K562 (cell line): ENCODE measurements around the gene ARFRP1. TPM values are rescaled to one million over a fixed set of nuclear protein-coding genes. Genes with fewer than 3 reads are reported as not detected.

ENCODE experiments used
- ATAC-seq: fragments of 200-7000 bp; cut with Tn5 transposase; 3 replicates; pipeline ENCODE4 v1.9.1; 2020; ENCODE audit warnings: moderate library complexity
- BruUV-seq: library from RNA; stranded (reverse); fragments of 400-500 nt; replicated peaks from 2 replicates; lab custom pipeline; 2021; lab: Mats Ljungman, UMichigan
- CTCF ChIA-PET: fragments of 300-600 bp; formaldehyde crosslinking; extraction: SDS; loops from one replicate; lab custom pipeline; 2021; ENCODE audit warnings: low intra/inter-chr PET ratio; lab: Yijun Ruan, JAX
- POLR2A ChIA-PET: fragments of 300-600, 350-650 bp; sonication (Branson Sonifier 250); formaldehyde crosslinking; extraction: SDS; loops from one replicate; lab custom pipeline; 2021; ENCODE audit warnings: antibody characterized with exemption, inconsistent platforms; lab: Yijun Ruan, JAX
- DNase-seq, 4 experiments: peaks; one replicate each; pipeline versions ENCODE4 v3.0.0 to v3.0.0-alpha.2; 2011 to 2018; ENCODE audit warnings: low spot score in 3 of 4, mixed read lengths in 3 of 4; ENCODE audit errors: extremely low read depth in 1 of 4
- FAIRE-seq: peaks from 2 replicates; lab custom pipeline; 2011; peaks lifted over from hg19 to GRCh38; lab: Jason Lieb, UNC
- H2AFZ ChIP-seq: 2 replicates; pipeline ENCODE4 v1.6.0; 2011; ENCODE audit warnings: low read depth, low read length, control low read depth, inconsistent platforms
- H3K27ac ChIP-seq: fragments of 200-600 bp; 3 replicates; pipeline ENCODE4 v1.8.0; 2011; ENCODE audit warnings: low read depth, mild to moderate bottlenecking, control low read depth, inconsistent platforms, low read length, moderate library complexity, mixed read lengths; ENCODE audit errors: extremely low read depth
- H3K27me3 ChIP-seq, 2 experiments: fragments of 300-600 bp in 1 of 2; 2 replicates in 1 of 2; 3 replicates in 1 of 2; pipeline versions ENCODE4 v1.6.0 to v1.8.0; 2011; ENCODE audit warnings: inconsistent platforms in 2 of 2, low read length in 2 of 2, mild to moderate bottlenecking in 1 of 2, mixed read lengths in 1 of 2, moderate library complexity in 1 of 2; ENCODE audit not compliant: control insufficient read depth in 2 of 2, insufficient read depth in 2 of 2
- H3K36me3 ChIP-seq: fragments of 300-600 bp; 3 replicates; pipeline ENCODE4 v1.8.0; 2011; ENCODE audit warnings: mild to moderate bottlenecking, low read length, inconsistent platforms; ENCODE audit not compliant: control insufficient read depth, insufficient read depth
- H3K4me1 ChIP-seq, 2 experiments: fragments of 200-600 bp in 1 of 2; replicated peaks in 1 of 2; 2 replicates in 1 of 2; 3 replicates in 1 of 2; pipeline versions ENCODE4 v1.5.1 to v1.8.0; 2011; ENCODE audit warnings: inconsistent platforms in 2 of 2, low read length in 2 of 2, mild to moderate bottlenecking in 1 of 2, mixed read lengths in 1 of 2, moderate library complexity in 1 of 2; ENCODE audit not compliant: control insufficient read depth in 2 of 2, insufficient read depth in 2 of 2
- H3K4me2 ChIP-seq: 2 replicates; pipeline ENCODE4 v1.6.1; 2011; ENCODE audit warnings: low read length, control low read depth, inconsistent platforms, mixed read lengths; ENCODE audit not compliant: insufficient read depth
- H3K4me3 ChIP-seq: fragments of 200-600 bp; sonication (generic), shearing (Covaris generic); 2 replicates; pipeline ENCODE4 v1.5.1; 2016; ENCODE audit warnings: control low read depth, inconsistent platforms
- H3K79me2 ChIP-seq: fragments of 200-600 bp; 3 replicates; pipeline ENCODE4 v1.8.0; 2011; ENCODE audit warnings: low read length, inconsistent platforms; ENCODE audit not compliant: control insufficient read depth, insufficient read depth
- H3K9ac ChIP-seq, 2 experiments: 2 replicates each; pipeline versions ENCODE4 v1.6.0 to v1.6.1; 2011; ENCODE audit warnings: low read depth in 2 of 2, low read length in 2 of 2, control low read depth in 1 of 2, inconsistent platforms in 1 of 2, mild to moderate bottlenecking in 1 of 2, mixed read lengths in 1 of 2; ENCODE audit not compliant: insufficient read depth in 1 of 2
- H3K9me1 ChIP-seq: one replicate; pipeline ENCODE4 v1.6.0; 2011; ENCODE audit warnings: inconsistent platforms, mild to moderate bottlenecking, low read length, moderate library complexity; ENCODE audit not compliant: control insufficient read depth, insufficient read depth
- H3K9me3 ChIP-seq: replicated peaks from 2 replicates; pipeline ENCODE4 v1.5.1; 2011; ENCODE audit warnings: low read depth, low read length, inconsistent platforms; ENCODE audit not compliant: control insufficient read depth, insufficient read depth
- H4K20me1 ChIP-seq: replicated peaks from 2 replicates; pipeline ENCODE4 v1.6.1; 2011; ENCODE audit warnings: low read length, inconsistent platforms, mixed read lengths; ENCODE audit not compliant: control insufficient read depth, insufficient read depth
- CREB5 ChIP-seq: fragments of 250-450 bp; sonication (Bioruptor Pico); IDR thresholded peaks from 2 replicates; pipeline ENCODE4 v1.5.0; 2020; ENCODE audit warnings: mild to moderate bottlenecking
- EP300 ChIP-seq: IDR thresholded peaks from 2 replicates; pipeline ENCODE4 v1.6.1; 2012; ENCODE audit warnings: low read length, improper control_type of control experiment
- ESRRA ChIP-seq: fragments of 450-650 bp; IDR thresholded peaks from 2 replicates; pipeline ENCODE4 v1.6.1; 2014; ENCODE audit warnings: low read depth, mild to moderate bottlenecking, moderate library complexity, borderline replicate concordance
- GTF2E2 ChIP-seq: fragments of 200-800 bp; sonication (Bioruptor generic); IDR thresholded peaks from 2 replicates; pipeline ENCODE4 v1.6.1; 2016; ENCODE audit warnings: missing genetic modification characterization, missing compliant biosample characterization
- HEY1 ChIP-seq: fragments of 250-450 bp; sonication (Bioruptor Pico); IDR thresholded peaks from 2 replicates; pipeline ENCODE4 v1.5.0; 2020; ENCODE audit warnings: mild to moderate bottlenecking, moderate library complexity, borderline replicate concordance
- HOXB6 ChIP-seq: fragments of 250-450 bp; sonication (Bioruptor Pico); IDR thresholded peaks from 2 replicates; pipeline ENCODE4 v1.5.1; 2022; ENCODE audit warnings: mild to moderate bottlenecking, borderline replicate concordance
- HSF4 ChIP-seq: fragments of 250-450 bp; sonication (Bioruptor Pico); IDR thresholded peaks from 2 replicates; pipeline ENCODE4 v2.1.2; 2022; ENCODE audit warnings: mild to moderate bottlenecking, moderate library complexity, borderline replicate concordance
- MCM7 ChIP-seq, 2 experiments: fragments of 450-650 bp; IDR thresholded peaks; 2 replicates each; pipeline ENCODE4 v1.6.1; 2016 to 2018
- NCOA2 ChIP-seq, 2 experiments: fragments of 450-650 bp; IDR thresholded peaks; 2 replicates each; pipeline ENCODE4 v1.6.1; 2018; ENCODE audit warnings: mild to moderate bottlenecking in 2 of 2, moderate library complexity in 1 of 2; ENCODE audit not compliant: partially characterized antibody in 2 of 2
- NRF1 ChIP-seq, 2 experiments: fragments of 450-650 bp; IDR thresholded peaks in 1 of 2; conservative IDR thresholded peaks in 1 of 2; 2 replicates each; pipeline ENCODE4 v1.6.1; 2014; ENCODE audit warnings: mild to moderate bottlenecking in 2 of 2
- SAP30 ChIP-seq: fragments of 200-600 bp; sonication (generic); IDR thresholded peaks from 2 replicates; pipeline ENCODE4 v1.6.1; 2012; ENCODE audit warnings: borderline replicate concordance, low read depth, mild to moderate bottlenecking, moderate library complexity, low read length, control low read depth, inconsistent platforms; ENCODE audit not compliant: insufficient read depth, poor library complexity, severe bottlenecking
- SMC3 ChIP-seq: conservative IDR thresholded peaks from 2 replicates; pipeline ENCODE4 v1.6.1; 2011; ENCODE audit warnings: low read depth, low read length, improper control_type of control experiment; ENCODE audit not compliant: insufficient read depth
- XRCC3 ChIP-seq: fragments of 450-650 bp; IDR thresholded peaks from 2 replicates; pipeline ENCODE4 v1.6.1; 2017; ENCODE audit warnings: mild to moderate bottlenecking, moderate library complexity
- ZBTB17 ChIP-seq: fragments of 450-650 bp; formaldehyde crosslinking; IDR thresholded peaks from 2 replicates; pipeline ENCODE4 v1.4.0; 2020; ENCODE audit warnings: mild to moderate bottlenecking
- WGBS: fragments of 100-300 bp; shearing (Covaris generic); methylation state at CpG from one replicate; pipeline ENCODE4 v1.1.6; 2016; ENCODE audit warnings: low coverage, mixed read lengths; ENCODE audit not compliant: insufficient coverage; ENCODE audit errors: missing lambda C conversion rate; 5-methylcytosine and 5-hydroxymethylcytosine counted together
- in situ Hi-C: fragments of 300-500 bp; cut with MboI; formaldehyde crosslinking; loops from 4 replicates; pipeline ENCODE4 v1.15.0; 2018; ENCODE audit warnings: inconsistent platforms, mixed read lengths
- intact Hi-C: fragments of 100-400 bp; cut with micrococcal nuclease; formaldehyde crosslinking; loops from 2 replicates; pipeline ENCODE4 v1.14.2; 2022
- polyA plus RNA-seq, 8 experiments: library from polyadenylated mRNA; depleted of rRNA in 4 of 8; stranded (reverse) in 5 of 8; unstranded in 3 of 8; fragments of >200 nt; fragmentation: Nextera tagmentation in 2 of 8; fragmentation: Illumina TruSeq in 1 of 8; extraction: Ambion mirVana in 2 of 8; extraction: Trizol in 1 of 8; gene quantifications; 2 replicates each; pipeline versions ENCODE4 v1.2.1 to v1.2.3, GENCODE V29; 2011 to 2014; ENCODE audit warnings: inconsistent platforms in 1 of 8, missing spikeins in 1 of 8
- total RNA-seq, 7 experiments: library from RNA; depleted of rRNA in 6 of 7; stranded (reverse); fragments of >200 nt in 6 of 7; fragmentation: Illumina TruSeq in 2 of 7; extraction: Trizol in 2 of 7; gene quantifications; 2 replicates each; pipeline versions ENCODE4 v1.2.1 to v1.2.3, GENCODE V29; 2011 to 2021; ENCODE audit warnings: low replicate concordance in 1 of 7
- TF ChIP-seq, protein P1 (sequence below): sonication (generic); formaldehyde crosslinking; IDR thresholded peaks from 2 replicates; pipeline ENCODE4 v1.8.0; 2022; ENCODE audit warnings: mild to moderate bottlenecking, missing genetic modification reagents
- TF ChIP-seq, protein P2 (sequence below): fragments of 250-450 bp; sonication (Bioruptor Pico); IDR thresholded peaks from 2 replicates; pipeline ENCODE4 v1.5.0; 2021

Gene ARFRP1
- total and polyA plus RNA-seq, 9 of the 15 experiments (the other 6 are each of a cell fraction or from before 2014, with no cell fraction given), result 2.2 to 78.9 (median 37.3) TPM

- H4K20me1 ChIP-seq, result no peaks in the 10 kb centered on the region; the same call in 1 of the 2 replicates
- H3K4me3 ChIP-seq, result peak overlapping the region; percentile 66
- ATAC-seq (peak; percentile 80), DNase-seq (peak; percentile 65 to 87 (median 76)), FAIRE-seq (peak; percentile 93)
- H3K27ac ChIP-seq, result peak overlapping the region; percentile 82
- under 1% methylated on average over 16 of the region's 29 CpGs for WGBS
- H3K79me2 ChIP-seq, result peaks cover 16% of the 10 kb centered on the region
- in situ Hi-C loops, result no loop called here
- intact Hi-C loops, result no loop called here
- BruUV-seq, result TSS peak; percentile 44
- peak overlapping the region; percentile 70 for H2AFZ ChIP-seq
- peak overlapping the region; percentile 82 to 96 for H3K9ac ChIP-seq
- CTCF ChIA-PET, result no interaction called here
- peak overlapping the region; percentile 84 for H3K4me2 ChIP-seq
- no peaks in the 10 kb centered on the region for H3K27me3 ChIP-seq
- POLR2A ChIA-PET, result interaction anchor here (0.6 to 2.0 kb wide), 13 partner anchors 10 to 240 kb away, joined by 3 to 7 read pairs (median 3); partner anchors contain the start of genes ARFRP1, PRPF6 and ZGPAT
- H3K9me3 ChIP-seq, result no peaks in the 10 kb centered on the region
- peaks cover 44% of the 10 kb centered on the region; the same call in 1 of the 3 replicates for H3K36me3 ChIP-seq
- H3K9me1 ChIP-seq, result no peaks in the 10 kb centered on the region
- H3K4me1 ChIP-seq, result peaks cover 11 to 78% of the 10 kb centered on the region in 2 experiments
- TF ChIP-seq HEY1 (CRISPR knock-in tag), result no peak
- TF ChIP-seq ZBTB17, result 0 out of 2 replicates have a peak, but pooled peaks have one; percentile 31
- no peak for TF ChIP-seq CREB5 (CRISPR knock-in tag)
- TF ChIP-seq, protein P1, sequence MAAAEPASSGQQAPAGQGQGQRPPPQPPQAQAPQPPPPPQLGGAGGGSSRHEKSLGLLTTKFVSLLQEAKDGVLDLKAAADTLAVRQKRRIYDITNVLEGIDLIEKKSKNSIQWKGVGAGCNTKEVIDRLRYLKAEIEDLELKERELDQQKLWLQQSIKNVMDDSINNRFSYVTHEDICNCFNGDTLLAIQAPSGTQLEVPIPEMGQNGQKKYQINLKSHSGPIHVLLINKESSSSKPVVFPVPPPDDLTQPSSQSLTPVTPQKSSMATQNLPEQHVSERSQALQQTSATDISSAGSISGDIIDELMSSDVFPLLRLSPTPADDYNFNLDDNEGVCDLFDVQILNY (CRISPR knock-in tag), result no peak
- no peak for TF ChIP-seq HSF4
- no peak for TF ChIP-seq GTF2E2 (tag)
- no peak for TF ChIP-seq SMC3
- peak in 1 of 2 experiments; percentile 48; a peak in 3 of 4 replicates for TF ChIP-seq NRF1 (conservative IDR thresholded peaks at IDR 0.05 in 1 of 2, IDR thresholded peaks at IDR 0.05 in 1 of 2)
- TF ChIP-seq, protein P2, sequence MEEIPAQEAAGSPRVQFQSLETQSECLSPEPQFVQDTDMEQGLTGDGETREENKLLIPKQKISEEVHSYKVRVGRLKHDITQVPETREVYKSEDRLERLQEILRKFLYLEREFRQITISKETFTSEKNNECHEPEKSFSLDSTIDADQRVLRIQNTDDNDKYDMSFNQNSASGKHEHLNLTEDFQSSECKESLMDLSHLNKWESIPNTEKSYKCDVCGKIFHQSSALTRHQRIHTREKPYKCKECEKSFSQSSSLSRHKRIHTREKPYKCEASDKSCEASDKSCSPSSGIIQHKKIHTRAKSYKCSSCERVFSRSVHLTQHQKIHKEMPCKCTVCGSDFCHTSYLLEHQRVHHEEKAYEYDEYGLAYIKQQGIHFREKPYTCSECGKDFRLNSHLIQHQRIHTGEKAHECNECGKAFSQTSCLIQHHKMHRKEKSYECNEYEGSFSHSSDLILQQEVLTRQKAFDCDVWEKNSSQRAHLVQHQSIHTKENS (CRISPR knock-in tag), result no peak
- TF ChIP-seq EP300, result no peak
- no peak for TF ChIP-seq XRCC3
- TF ChIP-seq MCM7 (IDR thresholded peaks at IDR 0.05), result no peak
- no peak for TF ChIP-seq NCOA2 (IDR thresholded peaks at IDR 0.05; ENCODE audit: partially characterized antibody in 2 of 2)
- no peak for TF ChIP-seq ESRRA
- no peak for TF ChIP-seq HOXB6 (CRISPR knock-in tag)
- TF ChIP-seq SAP30, result peak; percentile 77
These were observed 33.0 kb upstream of the ARFRP1 start for GRCh38 chr20:63740627-63741353.
